NCI-H2171 (cell line): Measurements from ENCODE around the gene ST3GAL4.

Source experiments
- DNase-seq: peaks from one replicate; lab custom pipeline; 2025; lab: John Stamatoyannopoulos, UW

The ST3GAL4 gene

GRCh38 chr11:126426820-126427749, 71.6 kb downstream of the ST3GAL4 start:
- no peak for DNase-seq

DNA sequence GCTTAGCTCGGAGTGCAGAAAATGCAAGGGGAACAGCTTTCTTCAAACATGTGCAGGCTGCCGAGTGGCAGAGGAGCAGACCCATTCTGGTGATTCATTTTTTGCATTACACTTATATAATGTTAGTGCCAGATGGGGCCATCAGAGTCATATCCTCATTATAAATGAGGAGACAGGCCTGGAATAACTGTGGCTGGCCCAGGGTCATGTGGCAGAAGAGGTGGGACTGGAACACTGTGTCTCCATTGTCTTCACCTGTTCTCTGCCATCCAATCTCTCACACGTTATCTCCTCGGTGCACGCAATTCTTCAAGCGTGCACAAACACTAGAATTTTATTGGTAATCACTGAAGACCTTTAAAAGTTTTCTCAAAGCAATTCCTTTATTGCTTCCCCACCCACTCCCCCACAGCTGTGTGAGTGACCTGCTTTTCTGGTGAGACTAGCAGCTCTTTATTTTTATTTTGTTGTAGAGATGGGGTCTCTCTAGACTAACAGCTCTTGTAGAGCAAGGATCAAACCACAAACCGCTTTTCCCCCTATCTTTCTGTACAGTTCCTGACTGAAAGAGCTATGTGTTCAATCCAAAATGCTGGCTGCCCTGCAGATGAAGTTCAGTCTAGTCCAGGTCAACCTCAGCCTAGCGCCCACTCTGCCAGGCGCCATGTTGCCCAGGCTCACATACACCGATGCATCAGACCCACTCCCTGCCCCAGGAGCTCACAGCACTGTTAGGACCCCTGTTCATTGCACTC, 75.3 kb downstream of the ST3GAL4 start:
- DNase-seq = no peak

DNA sequence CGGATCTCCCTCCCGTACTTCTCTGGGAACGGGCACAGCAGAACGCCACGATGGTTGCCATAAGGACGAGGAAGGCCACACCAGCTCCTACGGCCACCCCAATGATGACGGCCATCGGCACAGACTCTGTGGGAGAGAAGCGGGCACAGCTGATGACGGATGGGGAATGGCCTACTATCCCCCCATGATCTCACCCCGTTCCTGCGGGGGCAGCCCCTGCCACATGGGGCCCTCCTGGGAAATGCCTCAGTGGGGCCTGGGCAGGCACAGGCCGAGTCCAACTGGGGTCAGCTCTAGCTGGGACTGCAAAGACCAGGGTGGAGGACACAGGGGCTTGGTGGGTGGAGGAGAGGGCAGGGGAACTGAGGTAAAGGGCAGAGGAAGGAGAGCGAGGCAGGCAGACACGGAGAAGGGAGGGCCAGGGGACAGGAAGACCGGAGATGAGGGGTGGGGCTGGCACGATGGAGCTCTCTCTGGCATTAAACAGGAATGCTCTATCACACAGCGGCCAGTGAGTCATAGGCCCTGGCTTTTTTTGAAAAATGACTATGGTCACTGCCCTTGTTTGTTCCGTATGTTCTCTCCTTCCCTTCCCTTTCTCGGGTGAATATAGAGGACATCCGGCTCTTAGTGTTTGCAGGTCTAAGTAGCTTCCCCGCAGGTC, 76.0 kb downstream of the ST3GAL4 start:
- DNase-seq = no peak

- no peak for DNase-seq
Observed at GRCh38 chr11:126432065-126432461, 76.6 kb downstream of the ST3GAL4 start.

DNA sequence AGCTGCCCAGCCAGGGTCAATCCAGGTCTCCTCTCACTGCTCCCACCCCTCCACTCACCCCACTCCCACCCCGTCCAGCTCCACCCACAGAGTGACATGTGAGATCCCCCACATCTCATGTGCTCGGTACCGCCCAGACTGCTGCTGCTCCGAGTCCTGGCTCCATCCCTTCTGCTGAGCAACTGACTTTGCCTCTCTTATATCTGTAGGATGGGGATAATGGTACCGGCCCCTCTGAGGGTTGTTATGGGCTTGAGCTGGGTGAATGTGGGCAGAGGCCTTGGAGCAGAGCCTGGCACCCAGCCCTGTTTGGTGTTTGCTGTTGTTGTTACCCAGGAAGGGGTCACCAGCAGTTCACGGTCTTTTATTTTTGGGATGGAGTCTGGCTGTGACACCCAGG, 77.0 kb downstream of the ST3GAL4 start:
- no peak for DNase-seq

- DNase-seq = no peak
Observed at GRCh38 chr11:126433244-126433846, 77.9 kb downstream of the ST3GAL4 start.

DNA sequence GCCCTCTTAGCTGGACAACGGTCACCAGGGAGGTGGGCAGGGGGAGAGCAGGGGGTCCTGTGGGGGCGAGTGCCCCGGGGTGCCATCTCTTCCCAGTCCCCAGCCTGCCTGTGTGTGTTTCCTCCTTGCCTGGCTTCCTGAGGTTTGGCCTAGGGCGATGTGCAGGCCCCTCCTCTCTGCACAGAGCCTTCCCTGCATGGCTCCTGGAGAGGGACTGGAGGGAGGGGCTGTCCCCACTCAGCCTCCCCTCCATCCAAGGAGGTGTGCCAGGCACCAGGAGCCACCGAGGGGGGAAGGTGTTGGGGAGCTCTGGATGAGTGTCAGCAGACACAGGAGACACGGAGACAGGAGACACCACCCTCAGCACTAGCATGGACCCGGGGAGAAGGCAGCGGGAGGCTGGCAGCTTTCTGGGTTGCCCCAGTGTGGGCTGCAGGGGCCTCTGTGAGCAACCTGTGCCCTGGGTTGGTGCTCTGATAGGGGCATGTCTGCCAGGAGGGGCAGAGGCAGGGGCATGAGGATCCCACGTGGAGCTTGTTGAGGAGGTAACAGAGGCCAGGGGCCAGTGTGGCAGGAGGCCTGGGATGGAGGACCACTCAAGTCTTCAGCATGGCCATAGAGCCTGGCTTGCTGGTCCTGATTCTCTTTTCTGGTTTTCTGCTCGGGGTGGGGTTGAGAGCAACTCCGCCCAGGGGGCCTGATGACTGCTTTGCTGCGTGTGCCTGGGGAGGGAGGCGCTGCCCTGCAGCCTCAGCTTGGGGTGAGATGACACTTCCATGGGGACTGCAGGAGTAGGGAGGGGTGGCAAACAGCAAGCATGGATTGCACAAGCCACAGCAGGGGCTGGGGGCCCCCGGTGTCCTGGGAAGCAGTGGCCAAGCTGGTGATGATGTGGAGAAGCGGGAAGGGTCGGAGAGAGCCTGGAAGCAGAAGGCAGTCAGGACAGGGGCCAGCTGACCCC, 78.8 kb downstream of the ST3GAL4 start:
- DNase-seq = no peak

DNA sequence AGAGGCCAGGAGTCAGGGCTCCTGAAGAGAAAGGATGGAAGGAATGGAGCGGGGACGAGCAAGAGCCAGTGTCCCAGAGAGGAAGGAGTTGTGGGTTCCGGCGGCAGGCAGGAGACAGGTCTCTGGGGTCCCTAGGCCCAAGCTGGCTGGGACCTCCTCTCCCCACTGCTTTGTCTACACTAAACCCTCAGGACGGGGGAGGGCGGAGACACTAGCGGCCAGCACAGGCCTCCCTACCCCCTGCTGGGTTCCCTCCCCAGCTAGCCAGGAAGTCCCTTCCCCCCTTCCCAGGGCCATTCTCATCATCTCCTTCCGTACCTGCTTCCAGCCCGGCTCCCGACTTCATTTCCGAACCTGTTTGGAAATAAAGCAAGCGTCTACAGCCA, 79.5 kb downstream of the ST3GAL4 start:
- no peak for DNase-seq

DNA sequence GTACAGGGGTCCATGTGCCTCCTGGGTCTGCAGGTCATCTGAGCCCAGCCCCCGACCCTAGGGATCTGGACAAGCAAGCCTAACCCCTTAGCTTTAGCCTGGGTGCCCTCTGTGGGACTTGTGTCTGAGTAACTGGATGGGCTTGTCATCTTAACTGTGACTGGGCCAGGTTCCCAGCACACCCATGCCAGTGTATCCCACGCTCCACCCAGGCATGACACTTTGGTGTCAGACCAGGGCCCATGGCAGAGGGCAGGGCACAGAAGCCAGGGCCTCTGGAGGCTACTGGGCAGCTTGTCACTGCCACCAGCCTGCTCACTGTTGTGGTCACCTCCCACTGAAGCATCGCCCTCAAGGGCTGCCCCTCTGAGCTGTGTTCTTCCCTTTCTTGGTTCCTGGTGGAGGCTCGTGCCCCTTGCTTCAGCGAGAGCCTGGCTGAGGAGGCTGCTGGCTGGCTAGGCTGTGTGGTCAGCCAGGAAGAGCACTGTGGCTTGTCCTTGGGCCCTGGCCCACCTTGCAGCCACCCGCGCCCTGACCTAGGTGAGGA, 80.8 kb downstream of the ST3GAL4 start:
- no peak for DNase-seq

DNA sequence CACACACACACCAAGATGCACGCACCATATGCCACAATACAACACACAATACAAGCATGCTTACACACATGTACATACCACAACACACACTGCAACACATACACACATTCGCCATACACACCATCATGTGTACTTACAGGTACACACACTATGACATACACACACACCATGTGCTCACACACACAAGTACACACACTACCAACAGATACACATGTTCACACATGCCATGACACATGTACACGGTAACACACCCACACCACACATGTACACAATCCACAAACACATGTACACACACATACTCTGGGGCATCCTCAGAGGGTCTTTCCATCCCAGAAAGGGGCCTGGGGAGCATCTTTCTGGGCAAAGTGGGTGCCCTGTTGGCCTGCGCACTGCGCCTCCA, 82.2 kb downstream of the ST3GAL4 start:
- DNase-seq = no peak

- DNase-seq = no peak
Observed at GRCh38 chr11:126438272-126438671, 82.8 kb downstream of the ST3GAL4 start.

DNA sequence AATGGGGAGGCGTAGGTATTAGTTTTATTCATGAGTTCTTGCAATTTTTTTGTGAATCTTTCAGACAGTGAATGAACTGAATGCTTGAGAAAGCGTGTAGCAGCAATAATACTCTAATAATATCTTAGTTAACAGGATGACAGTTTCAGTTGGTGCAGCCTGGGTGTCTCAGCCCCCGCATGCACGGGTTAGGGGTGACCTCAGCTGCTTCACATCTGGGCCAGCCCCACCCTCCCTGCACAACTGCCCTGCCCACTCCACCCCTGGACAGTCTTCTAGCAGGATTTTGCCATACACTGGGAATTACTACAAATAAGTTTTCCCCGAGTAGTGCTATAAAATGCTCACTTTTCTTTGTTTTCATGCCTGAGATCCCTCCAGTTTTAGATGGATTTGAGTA, 83.2 kb downstream of the ST3GAL4 start:
- DNase-seq = no peak

- no peak for DNase-seq
Observed at GRCh38 chr11:126440276-126440675, 84.8 kb downstream of the ST3GAL4 start.

DNA sequence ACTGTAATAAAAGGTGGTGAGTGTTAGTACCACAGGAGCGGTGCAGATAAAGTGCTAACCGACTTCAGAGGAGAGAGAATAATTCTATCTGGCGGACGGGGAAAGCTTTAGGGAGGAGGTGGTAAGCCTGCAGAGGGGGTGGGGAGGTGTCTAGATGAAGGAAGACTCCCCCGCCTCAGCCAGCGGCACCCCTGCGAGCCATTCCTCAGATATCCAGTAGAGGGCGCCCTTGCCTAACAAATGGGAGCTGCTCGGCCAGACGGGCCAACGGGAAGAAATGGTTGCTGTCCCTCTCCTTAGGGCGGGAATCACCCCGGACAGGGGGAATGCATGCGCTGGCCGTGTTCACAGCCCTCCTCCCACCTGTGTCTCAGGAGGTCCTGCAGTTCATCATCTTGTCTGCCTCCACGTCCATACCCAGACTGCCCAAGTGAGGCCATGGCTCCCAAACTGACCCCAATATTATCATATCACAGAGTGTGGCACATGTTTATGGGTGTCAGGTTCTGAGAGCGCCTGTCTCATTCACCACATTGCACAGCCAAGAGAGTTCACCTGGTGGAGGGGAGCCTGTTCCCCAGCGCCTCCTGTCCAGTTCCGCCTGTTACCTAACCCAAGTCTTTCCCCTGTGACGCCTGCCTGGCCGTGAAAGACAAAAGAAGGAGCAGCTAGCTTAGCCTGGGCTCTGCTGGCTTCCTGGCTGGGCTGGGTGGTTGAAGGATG, 85.5 kb downstream of the ST3GAL4 start:
- DNase-seq = no peak

DNA sequence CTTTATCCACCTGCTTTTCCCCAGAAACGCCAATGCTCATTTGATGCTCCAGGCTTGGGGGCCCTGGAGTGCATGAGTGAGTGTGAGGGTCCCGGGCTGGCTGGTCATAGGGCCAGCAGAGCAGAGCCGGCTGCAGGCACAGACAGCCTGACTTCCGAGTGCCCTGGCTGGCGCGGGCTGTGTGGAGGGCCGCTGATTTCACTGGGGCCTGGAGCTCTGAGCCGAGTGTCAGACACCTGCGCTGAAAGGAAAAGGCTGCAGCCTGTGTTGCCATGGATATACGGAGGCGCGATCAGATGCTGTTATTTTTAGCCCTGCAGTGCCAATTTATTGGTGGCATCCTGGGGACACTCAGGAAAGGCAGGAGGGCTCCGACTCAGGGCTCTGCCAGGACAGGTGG, 87.6 kb downstream of the ST3GAL4 start:
- no peak for DNase-seq

GRCh38 chr11:126444072-126444471, 88.6 kb downstream of the ST3GAL4 start:
- DNase-seq = no peak

DNA sequence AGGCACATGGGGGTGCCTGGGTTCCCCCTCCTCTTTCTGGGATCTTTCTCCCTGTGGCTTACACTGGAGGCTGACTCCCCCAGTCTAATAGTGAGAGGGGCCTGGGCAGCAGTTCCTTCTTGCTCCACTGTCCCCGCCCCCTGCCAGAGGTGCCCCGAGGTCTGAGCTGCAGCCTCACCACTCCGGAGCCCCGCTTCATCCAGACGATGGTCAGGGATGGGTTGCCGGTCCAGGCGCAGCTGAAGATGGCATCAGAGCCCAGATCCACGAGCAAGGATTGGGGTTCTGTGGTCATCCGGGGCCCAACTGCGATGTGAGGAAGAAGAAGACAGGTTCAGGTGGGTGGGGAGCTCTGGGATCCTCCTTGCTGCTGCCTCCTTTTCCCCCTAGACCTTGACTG, 91.1 kb downstream of the ST3GAL4 start:
- no peak for DNase-seq

- DNase-seq = no peak
Observed at GRCh38 chr11:126450198-126450597, 94.7 kb downstream of the ST3GAL4 start.

DNA sequence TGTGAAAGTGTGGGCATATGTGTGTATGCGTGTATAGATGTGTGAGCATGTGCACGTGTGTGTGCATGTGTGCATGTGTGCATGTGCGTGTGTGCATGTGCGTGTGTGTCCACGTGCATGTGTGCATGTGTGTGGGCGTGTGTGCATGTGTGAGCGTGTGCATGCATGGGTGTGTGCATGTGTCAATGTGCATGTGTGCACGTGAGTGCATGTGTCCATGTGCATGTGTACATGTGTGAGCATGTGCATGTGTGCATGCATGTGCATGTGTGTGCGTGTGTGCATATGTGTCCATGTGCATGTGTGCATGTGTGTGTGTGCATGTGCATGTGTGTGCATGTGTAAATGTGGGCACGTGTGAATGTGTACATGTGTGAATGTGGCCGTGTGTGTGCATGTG, 95.3 kb downstream of the ST3GAL4 start:
- DNase-seq = no peak

GRCh38 chr11:126451211-126451802, 95.8 kb downstream of the ST3GAL4 start:
- no peak for DNase-seq
